ENCODE measurements around the gene MYL12B. TPM values are rescaled to one million over a fixed set of nuclear protein-coding genes. Genes with fewer than 3 reads are reported as not detected.
"Not testable (repeated sequence)": the region's sequence is repeated elsewhere in the genome, so short reads cannot be mapped to it uniquely, and the experiment has no call there.

The MYL12B gene
- total RNA-seq, 1 experiment from 2014 or later, result 315 TPM

DNA sequence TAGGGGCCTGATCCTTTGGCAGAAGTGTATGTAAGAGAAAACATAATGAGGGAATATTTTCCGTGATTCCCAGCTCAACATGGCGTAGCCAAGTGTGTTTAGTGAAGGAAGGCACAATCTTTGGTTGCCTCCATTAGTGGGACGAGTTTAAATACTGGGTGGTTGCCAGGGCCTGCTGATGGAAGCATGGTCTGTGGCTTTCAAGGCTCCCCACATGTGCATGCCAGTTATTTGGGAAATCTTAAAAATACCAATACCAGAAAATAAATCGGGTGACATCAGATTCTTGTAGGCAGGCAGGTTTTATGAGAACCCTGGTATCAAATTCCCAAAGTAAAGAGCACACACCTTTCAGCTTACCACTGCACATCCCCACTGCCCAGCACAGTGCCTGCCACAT, 7.2 kb upstream of the MYL12B start:
- in situ Hi-C loops (cut with HindIII; ENCODE audit: low pct_unique_long_range_greater_than_20kb, low sequenced_read_pairs), result no loop called here
- DNase-seq (ENCODE audit: low read depth, low spot score), result no peak

GRCh38 chr18:3255611-3256165, 6.2 kb upstream of the MYL12B start:
- DNase-seq (ENCODE audit: low read depth, low spot score), result no peak
- in situ Hi-C loops (cut with HindIII; ENCODE audit: low pct_unique_long_range_greater_than_20kb, low sequenced_read_pairs), result no loop called here

DNA sequence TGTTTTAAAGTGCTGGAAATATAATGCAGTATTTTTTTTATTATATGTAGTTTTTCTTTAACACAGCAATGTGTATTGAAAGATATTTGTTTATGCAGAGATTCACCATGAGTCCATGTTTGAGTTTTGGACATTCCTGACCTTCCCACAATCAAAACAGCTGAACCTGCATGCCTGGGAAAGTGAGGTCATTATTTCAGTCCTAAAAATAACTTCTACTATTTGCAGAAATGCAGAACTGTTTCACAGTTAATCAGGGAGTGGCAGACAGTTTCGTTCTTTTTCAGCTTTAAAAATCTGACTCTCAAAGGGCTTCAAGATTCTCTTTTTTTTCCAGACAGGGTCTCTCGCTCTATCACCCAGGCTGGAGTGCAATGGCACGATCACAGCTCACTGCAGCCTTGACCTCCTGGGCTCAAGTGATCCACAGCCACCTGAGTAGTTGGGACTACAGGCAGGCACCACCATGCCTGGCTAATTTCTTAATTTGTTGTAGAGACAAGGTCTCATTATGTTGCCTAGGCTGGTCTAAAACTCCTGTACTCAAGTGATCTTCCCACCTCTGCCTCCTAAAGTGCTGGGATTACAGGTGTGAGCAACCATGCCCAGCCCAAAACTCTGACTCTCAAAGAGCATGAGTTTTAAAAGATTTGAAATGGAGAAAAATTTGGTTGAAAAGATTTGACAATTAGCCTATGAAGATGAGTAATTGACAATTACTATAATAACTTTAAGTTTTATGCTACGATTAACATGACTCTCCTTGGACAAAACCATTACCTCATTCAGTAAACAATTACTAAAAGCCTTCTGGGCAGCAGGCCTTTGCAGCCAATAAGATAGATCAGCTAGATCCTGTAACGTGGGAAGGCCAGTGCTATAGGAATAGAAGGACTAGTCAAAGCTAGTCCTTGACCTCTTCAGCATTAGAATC, 5.0 kb upstream of the MYL12B start:
- in situ Hi-C loops (cut with HindIII; ENCODE audit: low pct_unique_long_range_greater_than_20kb, low sequenced_read_pairs), result no loop called here
- no peak for DNase-seq (ENCODE audit: low read depth, low spot score)

- no peak for DNase-seq (ENCODE audit: low read depth, low spot score)
- in situ Hi-C loops (cut with HindIII; ENCODE audit: low pct_unique_long_range_greater_than_20kb, low sequenced_read_pairs), result no loop called here
These were observed 4.3 kb upstream of the MYL12B start for GRCh38 chr18:3257627-3258120.

DNA sequence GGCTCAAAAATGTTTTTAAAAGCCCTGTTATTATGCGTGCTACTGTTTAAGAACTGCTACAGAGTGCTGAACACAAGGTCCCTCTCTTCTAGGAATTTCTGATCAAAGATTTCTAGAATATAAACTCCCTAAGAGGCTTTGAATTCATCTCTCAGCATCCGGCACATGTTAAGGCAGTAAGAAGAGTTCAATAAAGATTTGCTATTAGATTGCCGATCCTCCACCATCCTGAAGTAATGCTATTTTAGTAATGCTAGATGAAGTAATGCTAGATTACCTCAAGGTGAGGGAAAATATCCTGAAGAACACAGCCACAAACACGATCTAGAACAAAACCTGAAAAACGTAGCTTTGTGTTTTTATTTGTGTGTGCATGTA, 949 bp upstream of the MYL12B start:
- in situ Hi-C loops (cut with HindIII; ENCODE audit: low pct_unique_long_range_greater_than_20kb, low sequenced_read_pairs), result no loop called here
- no peak for DNase-seq (ENCODE audit: low read depth, low spot score)

- no peak for DNase-seq (ENCODE audit: low read depth, low spot score)
- in situ Hi-C loops (cut with HindIII; ENCODE audit: low pct_unique_long_range_greater_than_20kb, low sequenced_read_pairs), result no loop called here
These were observed 550 bp downstream of the MYL12B start for GRCh38 chr18:3262234-3263131.

DNA sequence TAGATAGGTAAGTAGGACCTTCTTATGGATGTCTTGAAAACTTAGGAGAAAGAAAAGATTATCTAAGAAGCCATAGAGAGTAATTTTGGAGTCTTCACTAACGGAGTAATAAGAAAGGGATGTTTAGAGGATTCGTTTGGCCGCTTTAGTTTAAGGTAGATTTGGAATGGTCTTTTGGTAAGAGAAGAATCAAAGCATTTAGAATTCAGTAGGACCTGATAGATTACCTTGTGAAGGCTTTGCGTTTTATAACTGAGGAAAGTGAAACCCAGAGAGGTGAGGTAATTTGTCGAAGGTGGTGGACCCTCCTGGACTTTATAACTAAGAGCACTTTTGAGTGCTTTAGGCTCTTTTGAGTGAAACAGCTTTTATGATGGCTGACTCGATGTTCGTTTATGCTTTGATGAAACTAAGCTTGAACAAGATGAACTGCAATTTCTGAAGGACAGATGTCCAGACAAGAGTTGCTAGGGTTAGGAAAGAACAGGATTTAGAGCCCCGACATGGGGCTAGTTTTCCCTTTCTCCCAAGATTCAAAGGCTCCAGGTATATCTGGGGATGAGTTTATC, 1.3 kb downstream of the MYL12B start:
- in situ Hi-C loops (cut with HindIII; ENCODE audit: low pct_unique_long_range_greater_than_20kb, low sequenced_read_pairs), result no loop called here

DNA sequence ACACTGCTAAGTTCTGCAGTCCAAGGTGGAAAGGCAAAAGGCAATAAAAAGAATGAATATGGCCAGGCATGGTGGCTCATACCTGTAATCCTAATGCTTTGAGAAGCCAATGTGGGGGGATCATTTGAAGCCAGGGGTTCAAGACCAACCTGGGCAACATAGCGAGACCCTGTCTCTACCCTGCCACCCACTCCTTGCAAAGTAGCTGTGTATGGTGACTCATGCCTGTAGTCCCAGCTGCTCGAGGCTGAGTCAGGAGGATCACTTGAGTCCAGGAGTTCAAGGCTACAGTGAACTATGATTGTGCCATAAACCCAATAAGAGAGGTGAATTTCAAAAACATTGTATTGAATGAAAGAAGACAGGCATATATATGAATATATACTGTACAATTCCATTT, 2.4 kb downstream of the MYL12B start:
- no peak for DNase-seq (ENCODE audit: low read depth, low spot score)
- in situ Hi-C loops (cut with HindIII; ENCODE audit: low pct_unique_long_range_greater_than_20kb, low sequenced_read_pairs), result no loop called here

More for the DNA sequence above, 1.3 kb downstream of the MYL12B start:
- no peak for DNase-seq (ENCODE audit: low read depth, low spot score)

- DNase-seq (ENCODE audit: low read depth, low spot score), result no peak
- in situ Hi-C loops (cut with HindIII; ENCODE audit: low pct_unique_long_range_greater_than_20kb, low sequenced_read_pairs), result no loop called here
These were observed 3.7 kb downstream of the MYL12B start for GRCh38 chr18:3265564-3266033.

- DNase-seq (ENCODE audit: low read depth, low spot score), result no peak
- in situ Hi-C loops (cut with HindIII; ENCODE audit: low pct_unique_long_range_greater_than_20kb, low sequenced_read_pairs), result no loop called here
These were observed 4.2 kb downstream of the MYL12B start for GRCh38 chr18:3266062-3266608.

DNA sequence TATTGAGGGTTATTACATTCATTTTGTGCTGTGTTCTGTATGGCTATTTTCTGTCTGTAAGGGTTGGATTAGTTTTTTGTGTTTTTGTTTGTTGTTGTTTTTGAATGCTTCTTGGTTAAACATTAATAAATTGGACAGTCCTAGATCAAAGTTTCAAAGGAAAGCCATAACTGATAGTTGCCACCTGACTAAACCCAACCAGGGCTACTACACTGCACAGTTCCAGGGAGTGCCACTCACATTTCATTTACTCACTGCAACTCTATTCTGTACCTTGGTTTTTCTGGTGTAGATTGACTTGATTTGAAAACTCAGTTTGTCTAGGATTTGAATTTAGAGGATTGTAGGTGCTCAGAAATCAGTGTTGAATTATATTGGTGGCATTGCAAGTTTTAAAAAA, 6.4 kb downstream of the MYL12B start:
- DNase-seq (ENCODE audit: low read depth, low spot score), result no peak
- in situ Hi-C loops (cut with HindIII; ENCODE audit: low pct_unique_long_range_greater_than_20kb, low sequenced_read_pairs), result no loop called here

DNA sequence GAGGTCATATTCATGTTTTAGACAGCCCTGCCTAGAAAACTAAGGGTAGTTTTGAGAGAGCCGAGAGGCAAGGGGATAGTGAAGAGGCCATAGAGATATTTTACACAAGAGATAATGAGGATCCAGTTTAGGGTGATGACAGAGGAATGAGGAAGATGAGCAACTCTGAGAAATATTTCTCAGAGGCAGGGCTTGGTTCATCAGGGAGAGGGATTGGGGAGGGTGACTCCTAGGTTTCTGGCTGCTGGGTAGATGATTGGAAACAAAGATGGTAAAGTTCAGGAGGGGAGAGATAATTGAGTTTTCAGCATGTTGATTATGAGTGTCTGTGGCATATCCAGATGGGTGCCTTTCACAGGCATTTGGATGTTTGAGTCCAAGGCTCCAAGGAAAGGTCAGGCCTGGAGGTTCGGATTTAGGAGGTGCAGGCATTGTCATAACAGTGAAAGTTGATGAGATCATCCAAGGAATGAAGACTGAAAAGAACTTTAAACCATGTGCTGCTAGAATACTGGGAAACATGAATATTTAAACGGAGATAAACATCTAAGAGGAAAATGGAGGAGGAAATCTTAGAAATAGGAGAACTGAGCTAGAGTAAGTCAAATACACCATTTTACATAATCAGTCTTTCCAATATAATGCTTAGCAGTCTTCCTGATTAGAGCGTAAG, 7.4 kb downstream of the MYL12B start:
- DNase-seq (ENCODE audit: low read depth, low spot score), result no peak
- in situ Hi-C loops (cut with HindIII; ENCODE audit: low pct_unique_long_range_greater_than_20kb, low sequenced_read_pairs), result no loop called here

DNA sequence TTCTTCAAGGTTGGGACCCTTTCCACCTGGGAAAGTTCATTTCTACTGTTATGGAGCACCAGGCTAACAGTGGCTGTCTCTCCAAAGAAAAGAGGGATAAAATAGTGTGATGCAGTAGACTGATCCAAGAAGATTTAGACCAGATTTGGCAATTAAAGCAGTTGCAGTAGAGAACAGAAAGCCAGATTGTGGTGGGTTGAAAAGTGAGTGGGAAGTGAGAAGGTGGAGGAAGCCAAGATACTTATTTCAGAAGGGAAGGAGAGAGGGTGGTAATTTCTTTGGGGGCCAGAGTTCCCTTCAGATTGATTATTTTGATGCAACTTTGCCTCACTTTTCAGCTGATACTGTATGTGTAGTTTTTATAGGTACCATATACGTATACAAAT, 8.0 kb downstream of the MYL12B start:
- no peak for DNase-seq (ENCODE audit: low read depth, low spot score)
- in situ Hi-C loops (cut with HindIII; ENCODE audit: low pct_unique_long_range_greater_than_20kb, low sequenced_read_pairs), result no loop called here

GRCh38 chr18:3273042-3273441, 11.1 kb downstream of the MYL12B start:
- in situ Hi-C loops (cut with HindIII; ENCODE audit: low pct_unique_long_range_greater_than_20kb, low sequenced_read_pairs), result no loop called here
- no peak for DNase-seq (ENCODE audit: low read depth, low spot score)

- DNase-seq (ENCODE audit: low read depth, low spot score); in situ Hi-C loops (cut with HindIII; ENCODE audit: low pct_unique_long_range_greater_than_20kb, low sequenced_read_pairs): not testable (repeated sequence)
These were observed 15.8 kb downstream of the MYL12B start for GRCh38 chr18:3277643-3278213.
